Lung (tissue), 12 donors: ENCODE data around the gene PDPK1. TPM values are rescaled to one million over a fixed set of nuclear protein-coding genes. Genes with fewer than 3 reads are reported as not detected.

Source experiments
- ATAC-seq: fragments of 200-7000 bp; cut with Tn5 transposase; one replicate; pipeline ENCODE4 v1.9.1; 2020; ENCODE audit warnings: moderate number of reproducible peaks; ENCODE audit not compliant: insufficient read depth, low FRiP score
- DNase-seq, 3 donors: peaks; one replicate each; pipeline ENCODE4 v3.0.0-alpha.2; 2013 to 2017
- H3K27ac ChIP-seq, 2 donors: one replicate each; pipeline ENCODE4 v1.5.1; 2013; ENCODE audit warnings: mild to moderate bottlenecking in 2 of 2, moderate library complexity in 2 of 2, control low read depth in 1 of 2, inconsistent platforms in 1 of 2, low read depth in 1 of 2, low read length in 1 of 2
- H3K27me3 ChIP-seq, 3 donors: one replicate each; pipeline ENCODE4 v1.5.1; 2013; ENCODE audit warnings: low read length in 2 of 3; ENCODE audit not compliant: control insufficient read depth in 3 of 3, insufficient read depth in 3 of 3
- H3K36me3 ChIP-seq, 4 donors: one replicate each; pipeline ENCODE4 v1.5.1; 2013; ENCODE audit warnings: low read length in 4 of 4, mild to moderate bottlenecking in 1 of 4, moderate library complexity in 1 of 4; ENCODE audit not compliant: control insufficient read depth in 4 of 4, insufficient read depth in 4 of 4
- H3K4me1 ChIP-seq, 5 donors: one replicate each; pipeline ENCODE4 v1.5.1; 2013; ENCODE audit warnings: low read length in 5 of 5, mild to moderate bottlenecking in 2 of 5, moderate library complexity in 1 of 5; ENCODE audit not compliant: control insufficient read depth in 5 of 5, insufficient read depth in 5 of 5
- H3K4me3 ChIP-seq: one replicate; pipeline ENCODE4 v1.5.1; 2013; ENCODE audit warnings: mild to moderate bottlenecking, control low read depth, moderate library complexity
- H3K9ac ChIP-seq, 2 donors: one replicate each; pipeline ENCODE4 v1.5.1; 2013; ENCODE audit warnings: low read length in 2 of 2, control low read depth in 1 of 2; ENCODE audit not compliant: insufficient read depth in 1 of 2
- H3K9me3 ChIP-seq, 4 donors: one replicate each; pipeline ENCODE4 v1.5.1; 2013; ENCODE audit warnings: low read length in 3 of 4, mild to moderate bottlenecking in 1 of 4, moderate library complexity in 1 of 4; ENCODE audit not compliant: control insufficient read depth in 4 of 4, insufficient read depth in 3 of 4
- CTCF ChIP-seq: IDR thresholded peaks from 2 replicates; pipeline ENCODE4 v1.5.1; 2012; ENCODE audit warnings: mild to moderate bottlenecking; ENCODE audit errors: control extremely low read depth, extremely low read depth
- WGBS, 2 donors: extraction: QIAGEN DNeasy Blood & Tissue Kit; methylation state at CpG; one replicate each; pipeline ENCODE4 v1.1.7; 2013; 5-methylcytosine and 5-hydroxymethylcytosine counted together
- polyA plus RNA-seq, 2 donors: library from polyadenylated mRNA; stranded (reverse); fragments of 200-250 nt; gene quantifications; one replicate each; pipeline ENCODE4 v1.2.1, GENCODE V29; 2013
- total RNA-seq, 2 donors: library from RNA; depleted of rRNA in 1 of 2; stranded (reverse); fragments of >200 nt in 1 of 2; gene quantifications; one replicate each; pipeline ENCODE4 v1.2.1, GENCODE V29; 2014 to 2021
- donor health status: control.
- donor health status: control.
- donor health status: Bipolar disorder and iron deficiency.
- donor health status: healthy.
- donor health status: DM: yes; HTN: yes; CAD: no.

PDPK1 gene
- total and polyA plus RNA-seq, 4 donors: 16.7 to 79.0 (median 33.8) TPM

- TF ChIP-seq CTCF: no peak
- no peaks in the 10 kb centered on the region for H3K9me3 ChIP-seq
- DNase-seq (no peak), ATAC-seq (no peak)
- no peak overlapping the region for H3K4me3 ChIP-seq
- no peak overlapping the region for H3K9ac ChIP-seq
- WGBS, 2 donors: 76 to 85% methylated on average over 15 of the region's 15 CpGs
- H3K27me3 ChIP-seq: no peaks in the 10 kb centered on the region
- H3K36me3 ChIP-seq: peaks cover 0 to 32% (median 17%) of the 10 kb centered on the region in 4 donors
- H3K27ac ChIP-seq: peak overlapping the region in 1 of 2 donors; percentile 21
- H3K4me1 ChIP-seq: peaks cover 5 to 51% (median 10%) of the 10 kb centered on the region in 5 donors
Observed at GRCh38 chr16:2498531-2499253, 39.1 kb upstream of the PDPK1 start.

- peak overlapping the region in 1 of 2 donors; percentile 21 for H3K27ac ChIP-seq
- no peak overlapping the region for H3K9ac ChIP-seq
- WGBS, 2 donors: 91 to 93% methylated on average over 6 of the region's 6 CpGs
- H3K4me1 ChIP-seq: peaks cover 5 to 51% (median 10%) of the 10 kb centered on the region in 5 donors
- no peak for ATAC-seq
- H3K27me3 ChIP-seq: no peaks in the 10 kb centered on the region
- DNase-seq: no peak
- TF ChIP-seq CTCF: no peak
- H3K4me3 ChIP-seq: no peak overlapping the region
- no peaks in the 10 kb centered on the region for H3K9me3 ChIP-seq
- H3K36me3 ChIP-seq: peaks cover 0 to 32% (median 17%) of the 10 kb centered on the region in 4 donors
Observed at GRCh38 chr16:2499454-2499853, 38.4 kb upstream of the PDPK1 start.

- Histone ChIP-seq H3K9ac (no peak overlapping the region), H3K4me1 (peaks cover 5 to 51% (median 10%) of the 10 kb centered on the region in 5 donors), H3K27me3 (no peaks in the 10 kb centered on the region), H3K4me3 (no peak overlapping the region), H3K27ac (no peak overlapping the region), H3K36me3 (peaks cover 0 to 32% (median 17%) of the 10 kb centered on the region in 4 donors), H3K9me3 (no peaks in the 10 kb centered on the region)
- ATAC-seq: no peak
- DNase-seq: peak in 1 of 3 donors; percentile 3
- WGBS, 2 donors: 93 to 95% methylated on average over 29 of the region's 29 CpGs
- TF ChIP-seq CTCF: no peak
Observed at GRCh38 chr16:2499890-2500429, 37.9 kb upstream of the PDPK1 start.
